ENCODE results near the gene GRN. TPM values are rescaled to one million over a fixed set of nuclear protein-coding genes. Genes with fewer than 3 reads are reported as not detected.
A peak's percentile ranks its signal among the peaks of the same experiment; 100 is the strongest.

Gene GRN
- total and polyA plus RNA-seq, 9 of the 15 experiments (the other 6 are each of a cell fraction or from before 2014, with no cell fraction given), result 5.4 to 75.3 (median 20.7) TPM

DNA sequence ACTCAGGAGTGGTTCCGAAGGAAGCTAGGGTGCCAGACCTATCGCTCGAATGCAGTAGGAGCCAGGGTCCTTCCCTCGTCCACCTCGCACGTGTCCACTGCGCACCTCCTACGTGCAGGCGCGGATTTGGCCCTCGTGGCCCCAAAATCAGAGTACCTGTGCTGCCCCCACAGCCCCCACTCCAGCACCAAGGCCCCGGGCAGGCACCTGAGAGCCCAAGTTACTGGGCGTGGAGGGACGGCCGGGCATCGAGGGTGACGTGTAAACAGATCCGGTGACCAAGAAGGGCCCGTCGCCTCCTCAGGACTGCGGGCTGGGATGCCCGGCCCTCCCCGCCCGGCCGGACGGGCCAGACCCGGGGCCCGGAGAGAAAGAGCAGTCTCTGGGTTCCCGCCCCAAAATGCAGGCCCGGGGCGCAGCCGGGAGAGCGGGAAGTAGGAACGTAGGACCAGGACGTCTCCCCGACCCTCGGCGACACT is 21.0 kb upstream of the GRN start (continued):
- TF ChIP-seq, protein P1, sequence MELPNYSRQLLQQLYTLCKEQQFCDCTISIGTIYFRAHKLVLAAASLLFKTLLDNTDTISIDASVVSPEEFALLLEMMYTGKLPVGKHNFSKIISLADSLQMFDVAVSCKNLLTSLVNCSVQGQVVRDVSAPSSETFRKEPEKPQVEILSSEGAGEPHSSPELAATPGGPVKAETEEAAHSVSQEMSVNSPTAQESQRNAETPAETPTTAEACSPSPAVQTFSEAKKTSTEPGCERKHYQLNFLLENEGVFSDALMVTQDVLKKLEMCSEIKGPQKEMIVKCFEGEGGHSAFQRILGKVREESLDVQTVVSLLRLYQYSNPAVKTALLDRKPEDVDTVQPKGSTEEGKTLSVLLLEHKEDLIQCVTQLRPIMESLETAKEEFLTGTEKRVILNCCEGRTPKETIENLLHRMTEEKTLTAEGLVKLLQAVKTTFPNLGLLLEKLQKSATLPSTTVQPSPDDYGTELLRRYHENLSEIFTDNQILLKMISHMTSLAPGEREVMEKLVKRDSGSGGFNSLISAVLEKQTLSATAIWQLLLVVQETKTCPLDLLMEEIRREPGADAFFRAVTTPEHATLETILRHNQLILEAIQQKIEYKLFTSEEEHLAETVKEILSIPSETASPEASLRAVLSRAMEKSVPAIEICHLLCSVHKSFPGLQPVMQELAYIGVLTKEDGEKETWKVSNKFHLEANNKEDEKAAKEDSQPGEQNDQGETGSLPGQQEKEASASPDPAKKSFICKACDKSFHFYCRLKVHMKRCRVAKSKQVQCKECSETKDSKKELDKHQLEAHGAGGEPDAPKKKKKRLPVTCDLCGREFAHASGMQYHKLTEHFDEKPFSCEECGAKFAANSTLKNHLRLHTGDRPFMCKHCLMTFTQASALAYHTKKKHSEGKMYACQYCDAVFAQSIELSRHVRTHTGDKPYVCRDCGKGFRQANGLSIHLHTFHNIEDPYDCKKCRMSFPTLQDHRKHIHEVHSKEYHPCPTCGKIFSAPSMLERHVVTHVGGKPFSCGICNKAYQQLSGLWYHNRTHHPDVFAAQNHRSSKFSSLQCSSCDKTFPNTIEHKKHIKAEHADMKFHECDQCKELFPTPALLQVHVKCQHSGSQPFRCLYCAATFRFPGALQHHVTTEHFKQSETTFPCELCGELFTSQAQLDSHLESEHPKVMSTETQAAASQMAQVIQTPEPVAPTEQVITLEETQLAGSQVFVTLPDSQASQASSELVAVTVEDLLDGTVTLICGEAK (IDR thresholded peaks at IDR 0.05), result no peak
- TF ChIP-seq, protein P1 (CRISPR knock-in tag; IDR thresholded peaks at IDR 0.05), result 0 out of 2 replicates have a peak, but pooled peaks have one; percentile 9
- TF ChIP-seq MAX (CRISPR knock-in tag; IDR thresholded peaks at IDR 0.05), result peak; percentile 55
- TF ChIP-seq RB1 (IDR thresholded peaks at IDR 0.05; ENCODE audit: low read depth), result no peak
- no peak for TF ChIP-seq ILK (tag; IDR thresholded peaks at IDR 0.05; ENCODE audit: borderline replicate concordance, low read depth)
- TF ChIP-seq RBM34 (IDR thresholded peaks at IDR 0.05; ENCODE audit: borderline replicate concordance, insufficient read depth, low read length), result no peak
- no peak for TF ChIP-seq ZNF282 (CRISPR knock-in tag; IDR thresholded peaks at IDR 0.05)
- TF ChIP-seq, protein P2, sequence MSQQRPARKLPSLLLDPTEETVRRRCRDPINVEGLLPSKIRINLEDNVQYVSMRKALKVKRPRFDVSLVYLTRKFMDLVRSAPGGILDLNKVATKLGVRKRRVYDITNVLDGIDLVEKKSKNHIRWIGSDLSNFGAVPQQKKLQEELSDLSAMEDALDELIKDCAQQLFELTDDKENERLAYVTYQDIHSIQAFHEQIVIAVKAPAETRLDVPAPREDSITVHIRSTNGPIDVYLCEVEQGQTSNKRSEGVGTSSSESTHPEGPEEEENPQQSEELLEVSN (IDR thresholded peaks at IDR 0.05; ENCODE audit: borderline replicate concordance in 1 of 2, extremely low read depth in 1 of 2, insufficient read depth in 1 of 2, insufficient read length in 1 of 2, low read depth in 1 of 2, low read length in 1 of 2, poor library complexity in 1 of 2, severe bottlenecking in 1 of 2), result peak in 1 of 2 experiments; percentile 81
- 0 out of 2 replicates have a peak, but pooled peaks have one; percentile 47 for TF ChIP-seq ZNF232 (CRISPR knock-in tag; IDR thresholded peaks at IDR 0.05)
- TF ChIP-seq SIN3A (IDR thresholded peaks at IDR 0.05; ENCODE audit: borderline replicate concordance in 2 of 2, control insufficient read depth in 1 of 2, low read depth in 2 of 2, low read length in 2 of 2), result peak in 1 of 2 experiments; percentile 44; a peak in 1 of 4 replicates
- TF ChIP-seq ZNF830 (CRISPR knock-in tag; IDR thresholded peaks at IDR 0.05), result 0 out of 2 replicates have a peak, but pooled peaks have one; percentile 35
- TF ChIP-seq, protein P3, sequence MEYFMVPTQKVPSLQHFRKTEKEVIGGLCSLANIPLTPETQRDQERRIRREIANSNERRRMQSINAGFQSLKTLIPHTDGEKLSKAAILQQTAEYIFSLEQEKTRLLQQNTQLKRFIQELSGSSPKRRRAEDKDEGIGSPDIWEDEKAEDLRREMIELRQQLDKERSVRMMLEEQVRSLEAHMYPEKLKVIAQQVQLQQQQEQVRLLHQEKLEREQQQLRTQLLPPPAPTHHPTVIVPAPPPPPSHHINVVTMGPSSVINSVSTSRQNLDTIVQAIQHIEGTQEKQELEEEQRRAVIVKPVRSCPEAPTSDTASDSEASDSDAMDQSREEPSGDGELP (CRISPR knock-in tag; IDR thresholded peaks at IDR 0.05; ENCODE audit: borderline replicate concordance), result no peak
- peak; percentile 57 for TF ChIP-seq CHD1 (IDR thresholded peaks at IDR 0.05; ENCODE audit: low read length)
- TF ChIP-seq RCOR1 (IDR thresholded peaks at IDR 0.05; ENCODE audit: borderline replicate concordance in 1 of 2, low read depth in 2 of 2, low read length in 2 of 2), result no peak

All from K562 (cell line).